Ovary (tissue), 9 donors: ENCODE data around the gene FAF2. TPM values are rescaled to one million over a fixed set of nuclear protein-coding genes. Genes with fewer than 3 reads are reported as not detected.

Experiments
- DNase-seq, 5 donors: peaks; one replicate each; pipeline ENCODE4 v3.0.0-alpha.2; 2019 to 2020
- H3K27ac ChIP-seq, 2 donors: fragments of 200-600 bp; one replicate each; pipeline versions ENCODE4 v1.5.1 to v1.8.0; 2019 to 2022
- H3K27me3 ChIP-seq: fragments of 200-600 bp; one replicate; pipeline ENCODE4 v1.8.0; 2022
- H3K36me3 ChIP-seq: fragments of 200-600 bp; sonication (generic); one replicate; pipeline ENCODE4 v1.5.1; 2019
- H3K4me1 ChIP-seq: one replicate; pipeline ENCODE4 v1.8.1; 2013; ENCODE audit warnings: mild to moderate bottlenecking, moderate library complexity; ENCODE audit not compliant: insufficient read depth
- H3K4me3 ChIP-seq: fragments of 200-600 bp; sonication (generic); one replicate; pipeline ENCODE4 v1.5.1; 2017
- H3K9me3 ChIP-seq, 2 donors: fragments of 200-600 bp in 1 of 2; sonication (generic) in 1 of 2; one replicate each; pipeline versions ENCODE4 v1.5.1 to v1.8.1; 2013 to 2019; ENCODE audit warnings: mild to moderate bottlenecking in 1 of 2, moderate library complexity in 1 of 2
- EP300 ChIP-seq: sonication (generic); formaldehyde crosslinking; IDR thresholded peaks from one replicate; pipeline ENCODE4 v1.6.1; 2017; ENCODE audit warnings: antibody characterized with exemption
- POLR2A ChIP-seq: fragments of 450-650 bp; IDR thresholded peaks from one replicate; pipeline ENCODE4 v1.6.1; 2017; ENCODE audit warnings: antibody characterized with exemption, mild to moderate bottlenecking, moderate library complexity
- WGBS, 3 donors: extraction: QIAGEN DNeasy Blood & Tissue Kit in 1 of 3; methylation state at CpG; one replicate each; pipeline versions ENCODE4 v1.1.5 to v1.1.7; 2013 to 2017; 5-methylcytosine and 5-hydroxymethylcytosine counted together
- intact Hi-C, 4 donors: fragments of 100-400 bp; cut with DNase I; formaldehyde crosslinking; loops; one replicate each; pipeline versions ENCODE4 v1.11.0 to v1.15.1; 2022 to 2023
- polyA plus RNA-seq, 2 donors: library from polyadenylated mRNA; stranded (reverse); fragments of 200-250 nt in 1 of 2; fragments of 350-450 nt in 1 of 2; fragmentation: Illumina TruSeq in 1 of 2; extraction: RNeasy Lipid Tissue Mini Kit (QIAGEN cat#74804) in 1 of 2; gene quantifications; one replicate each; pipeline ENCODE4 v1.2.3, GENCODE V29; 2013 to 2014
- total RNA-seq, 7 donors: library from RNA; depleted of rRNA in 2 of 7; stranded (reverse); fragments of >200 nt in 2 of 7; fragmentation: NEBNext Ultra II Directional in 3 of 7; extraction: Animal tissue kit (Norgen Biotek cat#: 25700) in 3 of 7; gene quantifications; one replicate each; pipeline versions ENCODE4 v1.1.0 to v1.2.4, GENCODE V29; 2016 to 2023
- TF ChIP-seq, protein P1 (sequence below), 3 donors: fragments of 450-650 bp in 2 of 3; fragments of 200-600 bp in 1 of 3; IDR thresholded peaks; one replicate each; pipeline versions ENCODE4 v1.5.1 to v1.8.0; 2016 to 2022; ENCODE audit warnings: antibody characterized with exemption in 3 of 3, mild to moderate bottlenecking in 1 of 3
- donor health status: DM: no; HTN: no; CAD: no; lungs with moderate emphysema.
- donor health status: DM: no; HTN: no; CAD: no.
- donor health status: Bipolar disorder and iron deficiency.
- donor health status: DM: yes; HTN: yes; CAD: no.
- donor health status: DM: no; HTN: no; CAD: no.
- donor health status: DM: yes; HTN: yes; CAD: no.

The FAF2 gene
- total and polyA plus RNA-seq, 9 donors: 17.2 to 46.7 (median 34.4) TPM

- no peak for TF ChIP-seq EP300
- TF ChIP-seq, protein P1, sequence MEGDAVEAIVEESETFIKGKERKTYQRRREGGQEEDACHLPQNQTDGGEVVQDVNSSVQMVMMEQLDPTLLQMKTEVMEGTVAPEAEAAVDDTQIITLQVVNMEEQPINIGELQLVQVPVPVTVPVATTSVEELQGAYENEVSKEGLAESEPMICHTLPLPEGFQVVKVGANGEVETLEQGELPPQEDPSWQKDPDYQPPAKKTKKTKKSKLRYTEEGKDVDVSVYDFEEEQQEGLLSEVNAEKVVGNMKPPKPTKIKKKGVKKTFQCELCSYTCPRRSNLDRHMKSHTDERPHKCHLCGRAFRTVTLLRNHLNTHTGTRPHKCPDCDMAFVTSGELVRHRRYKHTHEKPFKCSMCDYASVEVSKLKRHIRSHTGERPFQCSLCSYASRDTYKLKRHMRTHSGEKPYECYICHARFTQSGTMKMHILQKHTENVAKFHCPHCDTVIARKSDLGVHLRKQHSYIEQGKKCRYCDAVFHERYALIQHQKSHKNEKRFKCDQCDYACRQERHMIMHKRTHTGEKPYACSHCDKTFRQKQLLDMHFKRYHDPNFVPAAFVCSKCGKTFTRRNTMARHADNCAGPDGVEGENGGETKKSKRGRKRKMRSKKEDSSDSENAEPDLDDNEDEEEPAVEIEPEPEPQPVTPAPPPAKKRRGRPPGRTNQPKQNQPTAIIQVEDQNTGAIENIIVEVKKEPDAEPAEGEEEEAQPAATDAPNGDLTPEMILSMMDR (IDR thresholded peaks at IDR 0.05): no peak
- TF ChIP-seq POLR2A: no peak
- no peak for DNase-seq
- Histone ChIP-seq H3K27ac (no peak overlapping the region), H3K27me3 (no peaks in the 10 kb centered on the region), H3K9me3 (no peaks in the 10 kb centered on the region), H3K4me3 (no peak overlapping the region), H3K4me1 (peaks cover 7% of the 10 kb centered on the region), H3K36me3 (no peaks in the 10 kb centered on the region)
- intact Hi-C loops: loop anchor here in 1 of 4 donors (10.0 kb wide), 1 partner anchor 131 kb away; the partner anchor contains the start of gene CLTB
- WGBS, 3 donors: 78 to 93% (median 81%) methylated on average over 12 to 13 of the region's 13 CpGs
Observed at GRCh38 chr5:176545737-176546509, 97.7 kb downstream of the FAF2 start.

DNA sequence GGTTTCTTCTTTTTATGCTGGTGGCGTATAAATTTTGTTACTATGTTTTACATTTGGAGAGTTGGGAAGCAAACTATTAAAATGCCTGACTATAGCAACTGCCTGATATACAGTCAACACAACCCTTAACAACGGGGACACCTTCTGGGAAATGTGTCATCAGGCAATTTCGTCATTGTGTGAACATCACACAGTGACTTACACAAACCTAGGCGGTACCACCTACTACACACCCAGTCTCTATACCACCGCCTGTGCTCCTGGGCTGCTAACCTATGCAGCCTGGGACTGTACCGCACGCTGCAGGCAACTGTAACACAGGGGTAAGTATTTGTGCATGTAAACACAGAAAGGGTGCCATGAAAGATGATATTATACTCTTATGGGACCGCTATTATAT is 99.6 kb downstream of the FAF2 start:
- WGBS, 3 donors: 77 to 82% (median 78%) methylated on average over 8 of the region's 8 CpGs
- no peak overlapping the region for H3K27ac ChIP-seq
- no peaks in the 10 kb centered on the region for H3K9me3 ChIP-seq
- TF ChIP-seq EP300: no peak
- TF ChIP-seq, protein P1 (IDR thresholded peaks at IDR 0.05): no peak
- TF ChIP-seq POLR2A: no peak
- H3K27me3 ChIP-seq: no peaks in the 10 kb centered on the region
- no peak for DNase-seq
- H3K4me1 ChIP-seq: peaks cover 2% of the 10 kb centered on the region
- intact Hi-C loops: loop anchor here in 1 of 4 donors (10.0 kb wide), 1 partner anchor 133 kb away; the partner anchor contains the start of gene CLTB
- H3K4me3 ChIP-seq: no peak overlapping the region
- H3K36me3 ChIP-seq: no peaks in the 10 kb centered on the region

- TF ChIP-seq, protein P1 (IDR thresholded peaks at IDR 0.05): no peak
- no peak for TF ChIP-seq EP300
- TF ChIP-seq POLR2A: no peak
- no peak within 1 kb of the TSS for H3K27ac ChIP-seq
- intact Hi-C loops: loop anchor here in 1 of 4 donors (10.0 kb wide), 1 partner anchor 134 kb away; the partner anchor contains the start of gene CLTB
Observed at GRCh38 chr5:176548967-176549444, 100.8 kb downstream of the FAF2 start, which contains the start of gene CDHR2. Gene CDHR2 (plus strand): TSS chr5:176549342. CDS start chr5:176565353, 16,011 bp downstream.

GRCh38 chr5:176549871-176550270 is 101.7 kb downstream of the FAF2 start:
- Histone ChIP-seq H3K27me3 (no peaks in the 10 kb centered on the region), H3K4me1 (no peaks in the 10 kb centered on the region), H3K36me3 (no peaks in the 10 kb centered on the region), H3K9me3 (no peaks in the 10 kb centered on the region), H3K27ac (no peak overlapping the region), H3K4me3 (no peak overlapping the region)
- intact Hi-C loops: loop anchor here in 1 of 4 donors (10.0 kb wide), 1 partner anchor 135 kb away; the partner anchor contains the start of gene CLTB
- no peak for DNase-seq
- TF ChIP-seq POLR2A: no peak
- TF ChIP-seq, protein P1 (IDR thresholded peaks at IDR 0.05): no peak
- no peak for TF ChIP-seq EP300
- WGBS, 3 donors: 72 to 81% (median 74%) methylated on average over 7 of the region's 7 CpGs

More at GRCh38 chr5:176548967-176549444, 100.8 kb downstream of the FAF2 start, which contains the start of gene CDHR2:
- Histone ChIP-seq H3K27me3 (no peaks in the 10 kb centered on the region), H3K9me3 (no peaks in the 10 kb centered on the region), H3K4me1 (no peaks in the 10 kb centered on the region), H3K4me3 (no peak within 1 kb of the TSS), H3K36me3 (no peaks in the 10 kb centered on the region)
- WGBS, 3 donors: 60 to 65% (median 62%) methylated on average over 18 of the region's 18 CpGs
- DNase-seq: no peak
